Keratinocyte (primary cell): Measurements from ENCODE around the gene TTF1. TPM values are rescaled to one million over a fixed set of nuclear protein-coding genes. Genes with fewer than 3 reads are reported as not detected.

Experiments used
- DNase-seq: peaks from one replicate; pipeline ENCODE4 v3.0.0-alpha.2; 2011; ENCODE audit warnings: low read depth, missing footprints, low spot score
- FAIRE-seq: peaks from 2 replicates; lab custom pipeline; 2011; peaks lifted over from hg19 to GRCh38; lab: Jason Lieb, UNC
- H2AFZ ChIP-seq: 2 replicates; pipeline ENCODE4 v1.6.0; 2012; ENCODE audit warnings: low read length, control low read depth, inconsistent platforms; ENCODE audit not compliant: control insufficient read depth
- H3K27ac ChIP-seq: 2 replicates; pipeline ENCODE4 v1.5.1; 2011; ENCODE audit warnings: low read length; ENCODE audit not compliant: control insufficient read depth, insufficient read depth
- H3K27me3 ChIP-seq: 3 replicates; pipeline ENCODE4 v1.6.0; 2011; ENCODE audit warnings: low read length; ENCODE audit not compliant: control insufficient read depth, insufficient read depth; ENCODE audit errors: extremely low read depth
- H3K36me3 ChIP-seq, 2 experiments: 2 replicates in 1 of 2; 3 replicates in 1 of 2; pipeline ENCODE4 v1.5.1; 2011; ENCODE audit warnings: low read length in 2 of 2, mild to moderate bottlenecking in 1 of 2; ENCODE audit not compliant: control insufficient read depth in 2 of 2, insufficient read depth in 2 of 2; ENCODE audit errors: extremely low read depth in 1 of 2
- H3K4me1 ChIP-seq: 3 replicates; pipeline ENCODE4 v1.5.1; 2011; ENCODE audit warnings: low read length; ENCODE audit not compliant: control insufficient read depth, insufficient read depth; ENCODE audit errors: extremely low read depth
- H3K4me2 ChIP-seq: 3 replicates; pipeline ENCODE4 v1.6.0; 2011; ENCODE audit warnings: low read depth, low read length; ENCODE audit not compliant: control insufficient read depth, insufficient read depth; ENCODE audit errors: extremely low read depth
- H3K4me3 ChIP-seq, 3 experiments: fragments of 200-600 bp in 1 of 3; sonication (generic) in 1 of 3; 2 replicates in 2 of 3; 3 replicates in 1 of 3; pipeline ENCODE4 v1.5.1; 2011 to 2016; ENCODE audit warnings: low read length in 3 of 3, mild to moderate bottlenecking in 3 of 3, control low read depth in 2 of 3, inconsistent platforms in 1 of 3, low read depth in 1 of 3, mixed read lengths in 1 of 3, mixed run types in 1 of 3, moderate library complexity in 1 of 3; ENCODE audit not compliant: control insufficient read depth in 2 of 3, insufficient read depth in 2 of 3; ENCODE audit errors: extremely low read depth in 1 of 3
- H3K79me2 ChIP-seq: 2 replicates; pipeline ENCODE4 v1.6.0; 2012; ENCODE audit warnings: low read length; ENCODE audit not compliant: control insufficient read depth, insufficient read depth
- H3K9ac ChIP-seq: 3 replicates; pipeline ENCODE4 v1.6.0; 2011; ENCODE audit warnings: low read length; ENCODE audit not compliant: control insufficient read depth, insufficient read depth; ENCODE audit errors: extremely low read depth
- H3K9me1 ChIP-seq: 3 replicates; pipeline ENCODE4 v1.6.0; 2011; ENCODE audit warnings: low read length; ENCODE audit not compliant: control insufficient read depth, insufficient read depth; ENCODE audit errors: extremely low read depth
- H3K9me3 ChIP-seq: 2 replicates; pipeline ENCODE4 v1.5.1; 2012; ENCODE audit warnings: low read depth, low read length; ENCODE audit not compliant: control insufficient read depth
- H4K20me1 ChIP-seq: 3 replicates; pipeline ENCODE4 v1.6.0; 2011; ENCODE audit warnings: low read length; ENCODE audit not compliant: control insufficient read depth, insufficient read depth; ENCODE audit errors: extremely low read depth
- EZH2 ChIP-seq: IDR thresholded peaks from one replicate; pipeline ENCODE4 v1.6.1; 2012; ENCODE audit warnings: inconsistent platforms, mild to moderate bottlenecking, low read length, moderate library complexity
- dilution Hi-C: fragments of 300-500 bp; cut with MboI; formaldehyde crosslinking; loops from one replicate; pipeline ENCODE4 v1.7.0; 2020; ENCODE audit warnings: low sequenced_read_pairs; ENCODE audit not compliant: extremely low pct_ligation_motif_present
- polyA plus RNA-seq, 5 experiments: library from polyadenylated mRNA; depleted of rRNA in 3 of 5; stranded (reverse) in 3 of 5; stranded (forward) in 1 of 5; unstranded in 1 of 5; fragments of >200 nt; gene quantifications; 1 replicate in 1 of 5; 2 replicates in 3 of 5; 3 replicates in 1 of 5; pipeline versions ENCODE4 v1.2.1 to v1.2.3, GENCODE V29; 2011 to 2012; ENCODE audit warnings: missing spikeins in 2 of 5, low read depth in 1 of 5, low replicate concordance in 1 of 5
- TF ChIP-seq, protein P1 (sequence below), 3 experiments: IDR thresholded peaks in 1 of 3; conservative IDR thresholded peaks in 1 of 3; optimal IDR thresholded peaks in 1 of 3; 2 replicates in 2 of 3; 3 replicates in 1 of 3; pipeline versions ENCODE3 to v1.5.1; 2011; ENCODE audit warnings: low read length in 3 of 3, mild to moderate bottlenecking in 3 of 3, moderate library complexity in 2 of 3, control low read depth in 1 of 3, inconsistent platforms in 1 of 3; ENCODE audit not compliant: insufficient read depth in 2 of 3; ENCODE audit errors: extremely low read depth in 1 of 3

Gene TTF1
- polyA plus RNA-seq, 1 donor (not counting 4 experiments of a cell fraction or from before 2014, with no cell fraction given) = 7.2 TPM

DNA sequence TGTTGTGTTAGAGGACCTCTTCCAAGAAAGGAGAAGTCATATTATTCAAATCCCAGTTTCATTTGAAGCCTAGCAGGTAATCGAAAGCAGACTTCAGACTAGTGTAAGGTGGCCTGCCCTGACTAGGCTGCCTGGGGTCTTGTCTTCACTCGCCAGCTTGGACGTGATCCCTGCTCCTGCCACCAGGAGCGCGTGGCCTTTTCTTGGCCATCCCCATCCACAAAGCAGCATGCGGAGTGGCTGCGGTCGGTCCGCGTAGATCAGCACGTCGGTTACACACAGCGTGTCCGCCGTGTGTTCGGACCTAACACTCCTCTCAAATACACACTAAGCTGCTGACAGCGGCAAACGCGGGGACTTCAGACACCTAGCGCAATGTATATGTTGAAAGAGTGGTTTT is 40.7 kb upstream of the TTF1 start:
- peaks cover 4% of the 10 kb centered on the region for H3K27me3 ChIP-seq
- no peak for DNase-seq
- FAIRE-seq = no peak
- dilution Hi-C loops = no loop called here
- H2AFZ ChIP-seq = no peak overlapping the region
- H3K9me1 ChIP-seq = no peaks in the 10 kb centered on the region
- no peak overlapping the region for H3K27ac ChIP-seq
- H3K36me3 ChIP-seq = no peaks in the 10 kb centered on the region
- H3K4me3 ChIP-seq = no peak overlapping the region
- H3K4me2 ChIP-seq = no peak overlapping the region
- TF ChIP-seq, protein P1, sequence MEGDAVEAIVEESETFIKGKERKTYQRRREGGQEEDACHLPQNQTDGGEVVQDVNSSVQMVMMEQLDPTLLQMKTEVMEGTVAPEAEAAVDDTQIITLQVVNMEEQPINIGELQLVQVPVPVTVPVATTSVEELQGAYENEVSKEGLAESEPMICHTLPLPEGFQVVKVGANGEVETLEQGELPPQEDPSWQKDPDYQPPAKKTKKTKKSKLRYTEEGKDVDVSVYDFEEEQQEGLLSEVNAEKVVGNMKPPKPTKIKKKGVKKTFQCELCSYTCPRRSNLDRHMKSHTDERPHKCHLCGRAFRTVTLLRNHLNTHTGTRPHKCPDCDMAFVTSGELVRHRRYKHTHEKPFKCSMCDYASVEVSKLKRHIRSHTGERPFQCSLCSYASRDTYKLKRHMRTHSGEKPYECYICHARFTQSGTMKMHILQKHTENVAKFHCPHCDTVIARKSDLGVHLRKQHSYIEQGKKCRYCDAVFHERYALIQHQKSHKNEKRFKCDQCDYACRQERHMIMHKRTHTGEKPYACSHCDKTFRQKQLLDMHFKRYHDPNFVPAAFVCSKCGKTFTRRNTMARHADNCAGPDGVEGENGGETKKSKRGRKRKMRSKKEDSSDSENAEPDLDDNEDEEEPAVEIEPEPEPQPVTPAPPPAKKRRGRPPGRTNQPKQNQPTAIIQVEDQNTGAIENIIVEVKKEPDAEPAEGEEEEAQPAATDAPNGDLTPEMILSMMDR (optimal IDR thresholded peaks at IDR 0.05 in 1 of 3, IDR thresholded peaks at IDR 0.05 in 1 of 3, conservative IDR thresholded peaks at IDR 0.05 in 1 of 3; ENCODE audit: extremely low read depth in 1 of 3, insufficient read depth in 2 of 3, low read length in 3 of 3) = peak in 1 of 3 experiments; percentile 16
- no peak for TF ChIP-seq EZH2
- H3K79me2 ChIP-seq = no peaks in the 10 kb centered on the region
- H3K4me1 ChIP-seq = no peaks in the 10 kb centered on the region
- no peak overlapping the region for H3K9ac ChIP-seq
- no peaks in the 10 kb centered on the region for H4K20me1 ChIP-seq
- H3K9me3 ChIP-seq = no peaks in the 10 kb centered on the region

DNA sequence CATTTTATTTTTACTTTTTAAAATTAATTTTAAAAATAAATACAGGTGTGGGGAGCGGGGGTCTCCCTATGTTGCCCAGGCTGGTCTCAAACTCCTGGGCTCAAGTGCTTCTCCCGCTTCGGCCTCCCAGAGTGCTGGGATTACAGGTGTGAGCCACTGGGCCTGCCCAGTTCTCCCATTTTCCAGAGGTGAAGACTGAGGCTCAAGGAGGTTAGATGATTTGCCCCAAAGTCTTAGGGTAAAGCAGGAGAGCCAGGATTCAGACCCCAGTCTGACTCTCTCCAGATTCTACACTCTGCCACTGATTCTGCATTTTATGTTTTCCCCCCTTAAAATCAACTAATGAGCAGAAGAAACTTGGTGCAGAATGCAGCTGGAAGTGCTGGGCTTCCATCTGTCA is 40.2 kb upstream of the TTF1 start:
- Histone ChIP-seq H3K4me2 (no peak overlapping the region), H3K79me2 (no peaks in the 10 kb centered on the region), H3K27me3 (peaks cover 6% of the 10 kb centered on the region), H3K9ac (no peak overlapping the region), H4K20me1 (no peaks in the 10 kb centered on the region), H3K4me1 (no peaks in the 10 kb centered on the region), H2AFZ (no peak overlapping the region), H3K36me3 (no peaks in the 10 kb centered on the region), H3K27ac (no peak overlapping the region), H3K9me3 (no peaks in the 10 kb centered on the region), H3K4me3 (no peak overlapping the region), H3K9me1 (no peaks in the 10 kb centered on the region)
- FAIRE-seq (no peak), DNase-seq (no peak)
- dilution Hi-C loops = no loop called here
- no peak for TF ChIP-seq EZH2
- TF ChIP-seq, protein P1 (optimal IDR thresholded peaks at IDR 0.05 in 1 of 3, IDR thresholded peaks at IDR 0.05 in 1 of 3, conservative IDR thresholded peaks at IDR 0.05 in 1 of 3; ENCODE audit: extremely low read depth in 1 of 3, insufficient read depth in 2 of 3, low read length in 3 of 3) = no peak
